Inferior parietal cortex (tissue), 1 donor: ENCODE results near the gene RPP25L.
A peak's percentile ranks its signal among the peaks of the same experiment; 100 is the strongest.

Source experiments
- DNase-seq: peaks from one replicate; pipeline ENCODE4 v3.0.0-alpha.2; 2016; ENCODE audit errors: extremely low spot score

RPP25L gene

GRCh38 chr9:34637356-34638137, 25.6 kb upstream of the RPP25L start, which contains the start of gene SIGMAR1:
Gene SIGMAR1 (minus strand): TSS chr9:34637787. CDS start chr9:34637697, 90 bp downstream.
- DNase-seq = peak; percentile 94

DNA sequence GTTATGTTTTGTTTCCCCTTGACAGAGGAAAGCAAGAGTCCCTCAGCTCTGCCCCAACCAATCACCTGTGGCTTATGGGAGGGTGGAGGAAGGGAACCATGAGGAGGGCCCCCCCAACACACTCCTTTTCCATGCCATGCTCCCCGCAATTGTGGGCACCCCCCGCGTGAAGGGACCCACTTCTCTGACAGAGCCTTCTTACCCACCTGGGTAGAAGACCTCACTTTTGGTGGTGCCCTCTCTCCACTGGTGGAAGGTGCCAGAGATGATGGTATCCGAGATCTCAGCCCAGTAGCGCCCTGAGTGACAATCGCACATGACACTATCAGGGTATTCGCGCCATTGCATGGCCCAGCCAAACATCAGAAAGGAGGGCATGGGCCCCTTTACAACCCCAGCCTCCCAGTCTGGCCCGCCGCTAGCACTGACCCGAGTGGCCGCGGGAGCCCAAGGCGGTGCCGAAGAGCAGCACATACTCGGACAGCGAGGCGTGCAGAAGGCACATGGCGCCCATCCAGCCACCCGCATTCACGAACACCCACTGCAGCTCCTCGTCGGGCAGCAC, 25.0 kb upstream of the RPP25L start:
- DNase-seq = no peak

GRCh38 chr9:34635556-34635955, 23.7 kb upstream of the RPP25L start:
- DNase-seq = no peak

DNA sequence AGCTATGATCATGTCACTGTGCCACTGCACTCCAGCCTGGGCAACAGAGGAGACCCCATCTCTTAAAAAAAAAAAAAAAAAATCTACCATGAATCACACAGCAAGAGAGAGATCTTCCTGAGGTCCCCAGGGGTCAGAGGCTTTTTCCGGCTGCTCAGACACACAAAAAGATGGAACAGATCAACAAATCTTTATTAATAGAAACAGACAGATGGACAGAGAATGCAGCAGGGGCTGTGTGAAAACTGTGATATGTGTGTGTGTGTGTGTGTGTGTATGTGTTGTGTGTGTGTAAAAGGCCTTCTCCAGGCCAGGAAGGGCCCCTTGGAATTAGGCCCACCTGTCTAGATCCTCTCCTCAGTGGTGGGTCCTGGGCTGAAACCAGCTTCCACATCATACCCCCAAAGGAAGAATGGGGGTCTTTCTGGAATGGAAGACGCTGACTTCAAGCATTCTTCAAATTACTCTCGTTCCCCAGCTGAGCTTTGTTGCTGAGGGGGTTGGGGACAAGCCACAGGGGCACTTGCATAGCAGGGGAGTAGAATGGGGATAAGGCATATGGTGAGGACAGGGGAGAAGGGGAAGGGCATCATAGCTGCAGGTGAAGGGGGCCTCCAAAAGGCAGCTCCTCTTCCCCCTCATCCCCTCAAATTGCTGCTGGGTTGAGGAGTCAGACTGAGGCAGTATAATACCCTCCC, 22.8 kb upstream of the RPP25L start:
- no peak for DNase-seq

GRCh38 chr9:34633851-34634550, 22.1 kb upstream of the RPP25L start:
- DNase-seq = peak; percentile 81

DNA sequence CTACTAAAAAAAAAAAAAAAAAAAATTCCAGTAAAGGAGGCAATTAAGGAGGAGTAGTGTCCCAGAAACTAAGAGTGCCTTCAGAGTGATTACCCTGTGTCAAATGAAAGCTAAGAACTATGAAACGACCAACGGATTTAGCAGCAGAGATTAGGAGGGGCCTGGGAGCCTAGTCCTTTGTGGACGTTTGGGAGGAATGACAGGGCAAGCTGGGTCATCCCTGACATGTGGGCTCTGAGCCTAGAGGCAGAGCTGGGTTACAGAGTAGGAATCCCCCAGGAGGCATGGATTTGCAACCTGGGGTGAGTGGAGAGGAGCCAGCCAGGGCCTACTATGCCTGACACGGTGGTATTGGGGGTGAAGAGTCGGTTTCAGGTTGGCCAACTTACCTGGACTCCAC, 21.3 kb upstream of the RPP25L start:
- no peak for DNase-seq

GRCh38 chr9:34630402-34631154, 18.7 kb upstream of the RPP25L start:
- DNase-seq = no peak

- DNase-seq = no peak
Measured at GRCh38 chr9:34629491-34629808, 17.6 kb upstream of the RPP25L start.

DNA sequence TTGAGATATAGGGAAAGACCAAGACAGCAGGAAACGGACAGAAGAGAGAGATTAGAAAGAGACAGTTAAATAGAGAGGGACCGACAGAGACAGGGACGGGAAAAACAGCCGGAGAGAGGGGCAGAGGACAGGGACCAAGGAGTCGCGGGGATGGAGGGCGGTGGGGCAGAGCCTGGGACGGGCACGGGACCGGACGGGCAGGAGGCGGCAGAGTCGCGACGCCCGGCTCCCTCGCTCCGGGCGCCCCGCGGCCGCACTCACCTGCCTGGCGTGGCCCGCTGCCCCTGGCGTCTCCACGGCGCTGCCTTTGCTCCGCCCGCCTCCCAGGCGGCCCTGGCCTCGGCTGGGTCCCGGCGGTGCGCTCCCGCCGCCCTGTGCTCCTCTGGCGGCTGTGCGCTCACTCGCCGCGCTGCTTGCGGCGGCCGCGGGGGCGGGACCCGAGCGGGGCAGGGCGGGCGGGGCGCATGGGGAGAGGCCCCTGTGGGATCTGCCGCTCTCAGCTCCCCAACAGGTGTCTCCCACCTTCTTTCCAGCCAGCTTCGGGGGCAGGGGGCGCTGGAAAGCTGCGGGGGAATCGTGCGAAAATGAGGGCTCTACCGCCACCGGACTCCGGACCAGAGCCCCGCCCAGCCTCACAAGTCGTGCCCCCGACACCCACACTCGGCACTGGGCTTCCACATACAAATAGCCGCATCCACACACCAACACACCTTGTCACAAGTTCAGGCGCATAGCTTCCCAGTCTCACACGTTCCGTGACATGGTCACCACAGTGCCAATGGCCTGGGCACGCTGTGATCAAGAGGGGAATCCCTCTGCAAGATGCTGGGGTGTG, 17.0 kb upstream of the RPP25L start, which contains the start of gene ARID3C:
TSS of gene ARID3C (minus strand) at position 411 of the 835 bp plus-strand sequence. CDS start 1,052 bp downstream, outside the sequence.
- no peak for DNase-seq

- no peak for DNase-seq
Measured at GRCh38 chr9:34627716-34628655, 16.1 kb upstream of the RPP25L start.

- no peak for DNase-seq
Measured at GRCh38 chr9:34625186-34625486, 13.2 kb upstream of the RPP25L start.

GRCh38 chr9:34624475-34625185, 12.7 kb upstream of the RPP25L start:
- no peak for DNase-seq

GRCh38 chr9:34623374-34624235, 11.7 kb upstream of the RPP25L start:
- no peak for DNase-seq

DNA sequence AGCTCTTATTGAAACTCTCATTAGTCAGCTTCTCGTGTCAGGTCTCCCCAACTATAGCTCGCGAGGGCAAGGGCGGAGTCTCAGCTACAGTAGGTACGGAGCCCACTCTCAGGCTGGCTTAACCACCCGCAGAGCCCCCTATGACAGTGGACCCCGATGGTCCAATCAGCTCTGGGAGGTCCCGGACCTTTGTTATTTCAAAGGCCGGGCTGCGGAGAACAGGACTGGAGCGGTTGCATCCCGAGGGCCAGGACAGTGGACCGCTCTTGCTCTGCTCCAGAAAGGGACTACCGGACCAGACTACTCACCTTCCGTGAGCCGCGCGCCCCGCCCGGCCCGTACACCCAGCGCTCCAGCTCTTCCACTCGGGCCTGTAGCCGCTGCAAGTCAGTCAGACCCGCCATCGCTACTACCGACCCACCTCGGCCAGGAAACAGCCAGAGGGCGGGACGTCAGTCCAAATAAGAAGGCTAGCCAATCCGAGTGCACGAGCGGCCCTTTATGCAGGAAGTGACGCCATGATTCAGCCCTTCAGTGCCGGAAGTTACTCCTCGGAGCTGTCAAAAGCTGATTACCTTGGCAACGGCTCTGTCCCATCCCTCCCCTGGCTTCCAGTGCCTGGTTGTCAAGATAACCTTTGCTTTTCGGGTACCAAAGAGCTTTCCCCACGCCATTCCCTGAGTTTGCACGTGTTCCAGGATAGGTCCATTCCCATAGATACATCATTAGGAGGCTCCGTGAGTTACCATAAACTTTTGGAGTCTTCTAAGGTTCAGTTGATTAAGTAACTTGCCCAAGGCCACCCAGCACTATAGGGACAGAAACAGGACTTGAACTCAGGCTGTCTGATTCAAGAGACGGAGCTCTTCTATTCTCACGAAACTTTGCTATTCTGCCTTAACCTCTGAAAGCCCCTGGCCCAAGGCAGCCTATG, 8.4 kb upstream of the RPP25L start, which contains the start of gene DCTN3:
TSS of gene DCTN3 (minus strand) at position 435 of the 934 bp plus-strand sequence. CDS start at position 404, 31 bp downstream.
- peak; percentile 97 for DNase-seq

- DNase-seq = no peak
Measured at GRCh38 chr9:34615132-34615531, 3.2 kb upstream of the RPP25L start.

DNA sequence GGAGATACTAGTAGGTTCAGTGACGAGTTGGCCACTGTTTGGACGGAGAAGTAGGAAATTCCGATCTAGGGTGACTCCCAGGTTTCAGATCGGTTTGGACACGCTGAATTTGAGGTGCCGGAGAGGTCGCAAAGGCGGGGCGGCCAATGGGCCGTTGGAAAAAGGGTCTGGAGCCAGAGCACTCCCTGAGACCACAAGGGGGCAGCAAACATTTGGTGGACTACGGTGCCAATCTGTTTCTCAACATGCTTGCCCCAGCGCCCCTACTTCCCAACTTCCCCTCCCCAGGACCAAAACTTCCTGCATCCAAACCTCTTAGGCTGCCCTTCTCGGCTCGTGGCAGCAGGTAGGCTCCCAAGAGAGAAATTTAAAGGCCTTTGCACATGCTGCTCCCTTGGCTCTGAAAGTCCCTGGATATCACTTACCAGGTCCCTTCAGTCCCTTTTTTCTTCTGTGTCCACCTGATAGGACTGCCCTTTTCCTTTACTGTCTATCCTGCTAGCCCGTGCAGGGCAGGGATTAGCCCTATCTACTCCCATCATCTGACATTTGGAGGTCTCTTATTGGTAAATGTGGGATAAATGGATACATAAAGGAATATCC, 992 bp upstream of the RPP25L start:
- peak; percentile 89 for DNase-seq
